Smooth muscle cell (in vitro differentiated cells): ENCODE results near the gene PIP4K2A. TPM values are rescaled to one million over a fixed set of nuclear protein-coding genes. Genes with fewer than 3 reads are reported as not detected.

Source experiments
- DNase-seq: peaks from one replicate; lab custom pipeline; 2025; ENCODE audit not compliant: unreplicated experiment; lab: John Stamatoyannopoulos, UW
- H2AFZ ChIP-seq: fragments of 200-600 bp; sonication (generic); 2 replicates; pipeline ENCODE4 v1.6.0; 2016; ENCODE audit warnings: antibody characterized with exemption, low read depth, mild to moderate bottlenecking
- H3F3A ChIP-seq: fragments of 200-600 bp; sonication (generic); 2 replicates; pipeline ENCODE4 v1.6.0; 2017; ENCODE audit warnings: antibody characterized with exemption, low read depth
- H3K27ac ChIP-seq: fragments of 200-600 bp; sonication (generic); 2 replicates; pipeline ENCODE4 v1.5.1; 2016; ENCODE audit warnings: low read depth, mild to moderate bottlenecking
- H3K27me3 ChIP-seq: fragments of 200-600 bp; sonication (generic); 2 replicates; pipeline ENCODE4 v1.6.1; 2016; ENCODE audit warnings: low read depth, mild to moderate bottlenecking
- H3K36me3 ChIP-seq: fragments of 200-600 bp; sonication (generic); 2 replicates; pipeline ENCODE4 v1.5.1; 2016; ENCODE audit warnings: low read depth
- H3K4me1 ChIP-seq: fragments of 200-600 bp; sonication (generic); 2 replicates; pipeline ENCODE4 v1.5.1; 2016; ENCODE audit warnings: low read depth
- H3K4me2 ChIP-seq: fragments of 200-600 bp; sonication (generic); 2 replicates; pipeline ENCODE4 v1.6.0; 2016; ENCODE audit warnings: mild to moderate bottlenecking
- H3K4me3 ChIP-seq: fragments of 200-600 bp; sonication (generic); 2 replicates; pipeline ENCODE4 v1.5.1; 2016; ENCODE audit warnings: mild to moderate bottlenecking
- H3K79me2 ChIP-seq: fragments of 200-600 bp; sonication (generic); 2 replicates; pipeline ENCODE4 v1.6.0; 2016; ENCODE audit warnings: low read depth, mild to moderate bottlenecking
- H3K9ac ChIP-seq: fragments of 200-600 bp; sonication (generic); 2 replicates; pipeline ENCODE4 v1.6.0; 2016; ENCODE audit warnings: low read depth
- H3K9me3 ChIP-seq: fragments of 200-600 bp; sonication (generic); replicated peaks from 2 replicates; pipeline ENCODE4 v1.5.1; 2016; ENCODE audit warnings: low read depth
- H4K20me1 ChIP-seq: fragments of 200-600 bp; sonication (generic); 2 replicates; pipeline ENCODE4 v1.6.0; 2016; ENCODE audit warnings: low read depth
- WGBS: methylation state at CpG from one replicate; pipeline ENCODE4 v1.1.7; 2016; ENCODE audit warnings: low lambda C conversion rate; 5-methylcytosine and 5-hydroxymethylcytosine counted together
- polyA plus RNA-seq: library from polyadenylated mRNA; unstranded; fragments of >200 nt; fragmentation: Nextera tagmentation; extraction: Ambion mirVana; gene quantifications from 2 replicates; pipeline ENCODE4 v1.2.1, GENCODE V29; 2016
- total RNA-seq: library from RNA; depleted of rRNA; stranded (reverse); fragments of >200 nt; gene quantifications from 2 replicates; pipeline ENCODE4 v1.2.3, GENCODE V29; 2014
- TF ChIP-seq, protein P1 (sequence below): fragments of 200-600 bp; sonication (generic); IDR thresholded peaks from 2 replicates; pipeline ENCODE4 v1.5.1; 2017; ENCODE audit warnings: borderline replicate concordance, mild to moderate bottlenecking, antibody characterized with exemption; ENCODE audit not compliant: insufficient read depth, poor library complexity, severe bottlenecking

Gene PIP4K2A
- total and polyA plus RNA-seq, 2 experiments from 2014 or later: 7.5 to 8.9 TPM

- H2AFZ ChIP-seq: no peak overlapping the region
- no peaks in the 10 kb centered on the region for H4K20me1 ChIP-seq
- no peak for DNase-seq
- peaks cover 27% of the 10 kb centered on the region for H3K79me2 ChIP-seq
- H3K4me2 ChIP-seq: no peak overlapping the region
- no peak overlapping the region for H3K27ac ChIP-seq
- H3F3A ChIP-seq: no peaks in the 10 kb centered on the region
- peaks cover 35% of the 10 kb centered on the region for H3K4me1 ChIP-seq
- H3K27me3 ChIP-seq: no peaks in the 10 kb centered on the region
- 74% methylated on average over 2 of the region's 2 CpGs for WGBS
- TF ChIP-seq, protein P1, sequence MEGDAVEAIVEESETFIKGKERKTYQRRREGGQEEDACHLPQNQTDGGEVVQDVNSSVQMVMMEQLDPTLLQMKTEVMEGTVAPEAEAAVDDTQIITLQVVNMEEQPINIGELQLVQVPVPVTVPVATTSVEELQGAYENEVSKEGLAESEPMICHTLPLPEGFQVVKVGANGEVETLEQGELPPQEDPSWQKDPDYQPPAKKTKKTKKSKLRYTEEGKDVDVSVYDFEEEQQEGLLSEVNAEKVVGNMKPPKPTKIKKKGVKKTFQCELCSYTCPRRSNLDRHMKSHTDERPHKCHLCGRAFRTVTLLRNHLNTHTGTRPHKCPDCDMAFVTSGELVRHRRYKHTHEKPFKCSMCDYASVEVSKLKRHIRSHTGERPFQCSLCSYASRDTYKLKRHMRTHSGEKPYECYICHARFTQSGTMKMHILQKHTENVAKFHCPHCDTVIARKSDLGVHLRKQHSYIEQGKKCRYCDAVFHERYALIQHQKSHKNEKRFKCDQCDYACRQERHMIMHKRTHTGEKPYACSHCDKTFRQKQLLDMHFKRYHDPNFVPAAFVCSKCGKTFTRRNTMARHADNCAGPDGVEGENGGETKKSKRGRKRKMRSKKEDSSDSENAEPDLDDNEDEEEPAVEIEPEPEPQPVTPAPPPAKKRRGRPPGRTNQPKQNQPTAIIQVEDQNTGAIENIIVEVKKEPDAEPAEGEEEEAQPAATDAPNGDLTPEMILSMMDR: no peak
- no peak overlapping the region for H3K9ac ChIP-seq
- H3K4me3 ChIP-seq: no peak overlapping the region
- no peaks in the 10 kb centered on the region for H3K36me3 ChIP-seq
- no peaks in the 10 kb centered on the region for H3K9me3 ChIP-seq
Measured at GRCh38 chr10:22629126-22629525, 85.3 kb downstream of the PIP4K2A start.

DNA sequence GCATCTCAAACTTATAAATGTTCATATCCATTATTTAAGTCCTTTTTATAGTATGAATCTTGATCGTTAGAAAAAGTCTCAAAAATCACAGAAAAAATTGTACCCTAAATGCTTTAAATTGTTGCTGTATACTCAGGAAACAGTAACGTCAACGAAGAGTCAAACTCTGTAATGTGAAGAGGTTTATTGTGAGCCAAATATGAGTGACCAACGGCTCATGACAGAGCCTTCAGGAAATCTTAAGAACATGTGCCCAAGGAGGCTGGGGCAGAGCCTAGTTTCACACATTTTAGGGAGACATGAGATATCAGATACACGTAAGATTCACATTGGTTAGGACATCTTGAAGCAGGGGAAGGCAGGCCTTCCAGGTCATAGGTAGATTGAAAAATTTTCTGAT, 86.1 kb downstream of the PIP4K2A start:
- DNase-seq: no peak
- Histone ChIP-seq H3K4me1 (peaks cover 39% of the 10 kb centered on the region), H3K4me3 (no peak overlapping the region), H3K79me2 (peaks cover 27% of the 10 kb centered on the region), H4K20me1 (no peaks in the 10 kb centered on the region), H2AFZ (no peak overlapping the region), H3K9ac (no peak overlapping the region), H3K27ac (no peak overlapping the region), H3K4me2 (no peak overlapping the region), H3F3A (peaks cover 5% of the 10 kb centered on the region), H3K36me3 (no peaks in the 10 kb centered on the region), H3K27me3 (no peaks in the 10 kb centered on the region), H3K9me3 (no peaks in the 10 kb centered on the region)
- TF ChIP-seq, protein P1: no peak
- 92% methylated on average over 5 of the region's 5 CpGs for WGBS

DNA sequence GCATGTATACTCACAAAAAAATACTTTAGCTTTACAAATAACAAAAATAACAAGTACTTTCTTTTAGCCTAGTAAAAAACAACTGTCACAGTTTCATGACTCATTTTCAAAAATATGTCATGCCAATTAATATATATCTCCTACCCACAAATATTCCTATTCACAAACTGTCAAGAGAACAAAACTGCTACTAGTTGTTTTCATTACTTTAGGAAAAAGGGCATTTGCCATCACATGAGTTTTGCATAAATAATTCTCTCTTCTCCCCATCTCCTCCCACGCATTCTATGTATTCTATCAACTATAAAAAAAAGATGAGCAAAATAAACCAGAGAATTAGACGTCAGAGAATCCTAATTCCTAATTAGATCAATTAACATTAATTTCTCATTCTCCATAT, 87.6 kb downstream of the PIP4K2A start:
- 77% methylated on average over 2 of the region's 2 CpGs for WGBS
- no peak for DNase-seq
- Histone ChIP-seq H3K79me2 (peaks cover 35% of the 10 kb centered on the region), H3K4me3 (no peak overlapping the region), H3K4me2 (peak overlapping the region; percentile 20), H3K27me3 (no peaks in the 10 kb centered on the region), H3K36me3 (no peaks in the 10 kb centered on the region), H4K20me1 (no peaks in the 10 kb centered on the region), H3K27ac (no peak overlapping the region), H3F3A (peaks cover 10% of the 10 kb centered on the region), H3K9me3 (no peaks in the 10 kb centered on the region), H3K4me1 (peaks cover 39% of the 10 kb centered on the region), H3K9ac (no peak overlapping the region), H2AFZ (no peak overlapping the region)
- TF ChIP-seq, protein P1: no peak

- peaks cover 35% of the 10 kb centered on the region for H3K79me2 ChIP-seq
- H3K4me1 ChIP-seq: peaks cover 35% of the 10 kb centered on the region
- 51% methylated on average over 9 of the region's 9 CpGs for WGBS
- peak overlapping the region; percentile 53 for H3K27ac ChIP-seq
- TF ChIP-seq, protein P1: no peak
- no peak for DNase-seq
- H4K20me1 ChIP-seq: no peaks in the 10 kb centered on the region
- H3K4me3 ChIP-seq: no peak overlapping the region
- peaks cover 10% of the 10 kb centered on the region for H3F3A ChIP-seq
- no peak overlapping the region for H2AFZ ChIP-seq
- H3K36me3 ChIP-seq: no peaks in the 10 kb centered on the region
- no peaks in the 10 kb centered on the region for H3K9me3 ChIP-seq
- H3K4me2 ChIP-seq: peak overlapping the region; percentile 34
- H3K27me3 ChIP-seq: no peaks in the 10 kb centered on the region
- H3K9ac ChIP-seq: no peak overlapping the region
Measured at GRCh38 chr10:22625516-22626290, 88.7 kb downstream of the PIP4K2A start.
